8988T (cell line): ENCODE measurements around the gene PPP2R5B.

Experiments used
- DNase-seq: peaks from one replicate; pipeline ENCODE4 v3.0.0; 2011

Gene PPP2R5B

GRCh38 chr11:64908766-64909165 lies 15.7 kb upstream of the PPP2R5B start:
- no peak for DNase-seq

GRCh38 chr11:64909653-64910343 lies 14.7 kb upstream of the PPP2R5B start:
- DNase-seq, result no peak

- DNase-seq, result no peak
Measured at GRCh38 chr11:64910451-64911093, 13.9 kb upstream of the PPP2R5B start.

GRCh38 chr11:64911142-64911541 lies 13.3 kb upstream of the PPP2R5B start:
- DNase-seq, result no peak

GRCh38 chr11:64911689-64912088 lies 12.8 kb upstream of the PPP2R5B start:
- no peak for DNase-seq

- DNase-seq, result no peak
Measured at GRCh38 chr11:64913171-64913727, 11.2 kb upstream of the PPP2R5B start.

GRCh38 chr11:64914123-64914522 lies 10.4 kb upstream of the PPP2R5B start:
- DNase-seq, result no peak

GRCh38 chr11:64915376-64915887 lies 9.1 kb upstream of the PPP2R5B start:
- peak; percentile 43 for DNase-seq

GRCh38 chr11:64916040-64916774 lies 8.3 kb upstream of the PPP2R5B start:
- peak; percentile 75 for DNase-seq

GRCh38 chr11:64916775-64917662 lies 7.5 kb upstream of the PPP2R5B start, which contains the start of gene ATG2A:
ATG2A (minus strand) TSS chr11:64917209; CDS start chr11:64917135, 74 bp downstream.
- DNase-seq, result peak; percentile 98

- no peak for DNase-seq
Measured at GRCh38 chr11:64917663-64917995, 6.9 kb upstream of the PPP2R5B start.

- no peak for DNase-seq
Measured at GRCh38 chr11:64918017-64918416, 6.5 kb upstream of the PPP2R5B start.

GRCh38 chr11:64919627-64920026 lies 4.9 kb upstream of the PPP2R5B start:
- no peak for DNase-seq

GRCh38 chr11:64920124-64920523 lies 4.4 kb upstream of the PPP2R5B start:
- DNase-seq, result no peak

GRCh38 chr11:64921384-64921783 lies 3.1 kb upstream of the PPP2R5B start:
- DNase-seq, result no peak

- no peak for DNase-seq
Measured at GRCh38 chr11:64923151-64923661, 1.3 kb upstream of the PPP2R5B start.

GRCh38 chr11:64924910-64925284 lies 408 bp downstream of the PPP2R5B start:
- DNase-seq, result peak; percentile 62

GRCh38 chr11:64925536-64926436 lies 1.3 kb downstream of the PPP2R5B start:
- DNase-seq, result no peak

GRCh38 chr11:64926689-64927088 lies 2.2 kb downstream of the PPP2R5B start:
- DNase-seq, result no peak

GRCh38 chr11:64928957-64929356 lies 4.5 kb downstream of the PPP2R5B start:
- DNase-seq, result no peak

- DNase-seq, result no peak
Measured at GRCh38 chr11:64929625-64930024, 5.1 kb downstream of the PPP2R5B start.
